ENCODE measurements around the gene SPO11.

SPO11 gene

GRCh38 chr20:57386762-57387161 lies 57.2 kb downstream of the SPO11 start:
- no peak overlapping the region for H3K27ac ChIP-seq (ENCODE audit: low read length, poor library complexity, severe bottlenecking)
- no peak overlapping the region for H2AFZ ChIP-seq (ENCODE audit: low read depth, low read length)
- no peak overlapping the region for H2BK15ac ChIP-seq (ENCODE audit: low read depth, poor library complexity, severe bottlenecking)
- no peak overlapping the region for H2BK5ac ChIP-seq (ENCODE audit: low read depth, low read length, poor library complexity, severe bottlenecking)
- DNase-seq = no peak
- H3K27me3 ChIP-seq (ENCODE audit: control insufficient read depth in 1 of 2, insufficient read depth in 1 of 2, low read length in 2 of 2) = no peaks in the 10 kb centered on the region
- no peak overlapping the region for H3K9ac ChIP-seq (ENCODE audit: low read length)
- no peak overlapping the region for H2BK12ac ChIP-seq (ENCODE audit: low read length in 2 of 2)
- H3K4me3 ChIP-seq (ENCODE audit: insufficient read depth in 1 of 2, low read depth in 1 of 2, low read length in 2 of 2) = no peak overlapping the region
- H3K4ac ChIP-seq (ENCODE audit: low read depth in 1 of 2, low read length in 2 of 2) = no peak overlapping the region
- no peak overlapping the region for H4K8ac ChIP-seq (ENCODE audit: low read length)
- no peak overlapping the region for H2AK5ac ChIP-seq (ENCODE audit: low read length, severe bottlenecking)
- H3K14ac ChIP-seq (ENCODE audit: low read length in 2 of 2) = no peak overlapping the region
- H3K4me1 ChIP-seq (ENCODE audit: control insufficient read depth, insufficient read depth, low read depth, low read length) = peaks cover 12% of the 10 kb centered on the region
- no peak overlapping the region for H3K23ac ChIP-seq (ENCODE audit: low read length in 2 of 2)
- H3K18ac ChIP-seq (ENCODE audit: low read depth in 1 of 2, low read length in 2 of 2) = no peak overlapping the region
- H3K4me2 ChIP-seq (ENCODE audit: low read length, poor library complexity, severe bottlenecking) = no peak overlapping the region
- over 99% methylated on average over 4 of the region's 4 CpGs for WGBS
- peaks cover 4 to 14% of the 10 kb centered on the region in 2 experiments for H3K36me3 ChIP-seq (ENCODE audit: control insufficient read depth in 1 of 2, insufficient read depth in 2 of 2, low read depth in 1 of 2, low read length in 2 of 2)
- peaks cover 5% of the 10 kb centered on the region for H3K79me1 ChIP-seq (replicated peaks; ENCODE audit: low read length, poor library complexity, severe bottlenecking)
- no peak overlapping the region for H2BK120ac ChIP-seq (ENCODE audit: low read depth, low read length)
- H3K9me3 ChIP-seq (ENCODE audit: control insufficient read depth, low read length) = no peaks in the 10 kb centered on the region
- no peak overlapping the region for H4K91ac ChIP-seq (ENCODE audit: low read length)

GRCh38 chr20:57387463-57387862 lies 57.9 kb downstream of the SPO11 start:
- H3K27ac ChIP-seq (ENCODE audit: low read length, poor library complexity, severe bottlenecking) = no peak overlapping the region
- no peak overlapping the region for H2AFZ ChIP-seq (ENCODE audit: low read depth, low read length)
- H3K9me3 ChIP-seq (ENCODE audit: control insufficient read depth, low read length) = no peaks in the 10 kb centered on the region
- H3K18ac ChIP-seq (ENCODE audit: low read depth in 1 of 2, low read length in 2 of 2) = no peak overlapping the region
- no peak overlapping the region for H2BK5ac ChIP-seq (ENCODE audit: low read depth, low read length, poor library complexity, severe bottlenecking)
- H2BK120ac ChIP-seq (ENCODE audit: low read depth, low read length) = no peak overlapping the region
- H3K14ac ChIP-seq (ENCODE audit: low read length in 2 of 2) = no peak overlapping the region
- no peak overlapping the region for H3K9ac ChIP-seq (ENCODE audit: low read length)
- peaks cover 15% of the 10 kb centered on the region for H3K4me1 ChIP-seq (ENCODE audit: control insufficient read depth, insufficient read depth, low read depth, low read length)
- peaks cover 4 to 14% of the 10 kb centered on the region in 2 experiments for H3K36me3 ChIP-seq (ENCODE audit: control insufficient read depth in 1 of 2, insufficient read depth in 2 of 2, low read depth in 1 of 2, low read length in 2 of 2)
- no peak overlapping the region for H3K4ac ChIP-seq (ENCODE audit: low read depth in 1 of 2, low read length in 2 of 2)
- WGBS = 96% methylated on average over 8 of the region's 8 CpGs
- H3K27me3 ChIP-seq (ENCODE audit: control insufficient read depth in 1 of 2, insufficient read depth in 1 of 2, low read length in 2 of 2) = no peaks in the 10 kb centered on the region
- H3K23ac ChIP-seq (ENCODE audit: low read length in 2 of 2) = no peak overlapping the region
- no peak overlapping the region for H3K4me2 ChIP-seq (ENCODE audit: low read length, poor library complexity, severe bottlenecking)
- no peak overlapping the region for H2AK5ac ChIP-seq (ENCODE audit: low read length, severe bottlenecking)
- DNase-seq = no peak
- no peak overlapping the region for H4K91ac ChIP-seq (ENCODE audit: low read length)
- peaks cover 3% of the 10 kb centered on the region for H3K79me1 ChIP-seq (replicated peaks; ENCODE audit: low read length, poor library complexity, severe bottlenecking)
- H4K8ac ChIP-seq (ENCODE audit: low read length) = no peak overlapping the region
- no peak overlapping the region for H2BK12ac ChIP-seq (ENCODE audit: low read length in 2 of 2)
- no peak overlapping the region for H3K4me3 ChIP-seq (ENCODE audit: insufficient read depth in 1 of 2, low read depth in 1 of 2, low read length in 2 of 2)
- no peak overlapping the region for H2BK15ac ChIP-seq (ENCODE audit: low read depth, poor library complexity, severe bottlenecking)

- WGBS = 86% methylated on average over 7 of the region's 7 CpGs
- Histone ChIP-seq H2BK5ac (ENCODE audit: low read depth, low read length, poor library complexity, severe bottlenecking) (no peak overlapping the region), H3K36me3 (ENCODE audit: control insufficient read depth in 1 of 2, insufficient read depth in 2 of 2, low read depth in 1 of 2, low read length in 2 of 2) (peaks cover 4 to 17% of the 10 kb centered on the region in 2 experiments)
These were observed 58.4 kb downstream of the SPO11 start for GRCh38 chr20:57387945-57388371.

GRCh38 chr20:57388953-57389694 lies 59.5 kb downstream of the SPO11 start:
- peak overlapping the region; percentile 23 for H2BK15ac ChIP-seq (ENCODE audit: low read depth, poor library complexity, severe bottlenecking)
- WGBS = 7% methylated on average over 57 of the region's 57 CpGs

More at GRCh38 chr20:57387945-57388371, 58.4 kb downstream of the SPO11 start:
- Histone ChIP-seq H2AFZ (ENCODE audit: low read depth, low read length) (no peak overlapping the region), H3K18ac (ENCODE audit: low read depth in 1 of 2, low read length in 2 of 2) (no peak overlapping the region), H3K9me3 (ENCODE audit: control insufficient read depth, low read length) (no peaks in the 10 kb centered on the region), H2BK12ac (ENCODE audit: low read length in 2 of 2) (no peak overlapping the region), H3K4me2 (ENCODE audit: low read length, poor library complexity, severe bottlenecking) (no peak overlapping the region), H2BK15ac (ENCODE audit: low read depth, poor library complexity, severe bottlenecking) (no peak overlapping the region), H3K79me1 (replicated peaks; ENCODE audit: low read length, poor library complexity, severe bottlenecking) (peaks cover 3% of the 10 kb centered on the region), H4K91ac (ENCODE audit: low read length) (no peak overlapping the region), H2AK5ac (ENCODE audit: low read length, severe bottlenecking) (no peak overlapping the region), H3K27me3 (ENCODE audit: control insufficient read depth in 1 of 2, insufficient read depth in 1 of 2, low read length in 2 of 2) (no peaks in the 10 kb centered on the region), H3K4me1 (ENCODE audit: control insufficient read depth, insufficient read depth, low read depth, low read length) (peaks cover 20% of the 10 kb centered on the region), H3K9ac (ENCODE audit: low read length) (no peak overlapping the region), H3K14ac (ENCODE audit: low read length in 2 of 2) (no peak overlapping the region), H2BK120ac (ENCODE audit: low read depth, low read length) (no peak overlapping the region), H3K4ac (ENCODE audit: low read depth in 1 of 2, low read length in 2 of 2) (no peak overlapping the region), H4K8ac (ENCODE audit: low read length) (no peak overlapping the region), H3K27ac (ENCODE audit: low read length, poor library complexity, severe bottlenecking) (no peak overlapping the region), H3K4me3 (ENCODE audit: insufficient read depth in 1 of 2, low read depth in 1 of 2, low read length in 2 of 2) (no peak overlapping the region), H3K23ac (ENCODE audit: low read length in 2 of 2) (no peak overlapping the region)
- DNase-seq = no peak

More at GRCh38 chr20:57388953-57389694, 59.5 kb downstream of the SPO11 start:
- peaks cover 11 to 29% of the 10 kb centered on the region in 2 experiments for H3K36me3 ChIP-seq (ENCODE audit: control insufficient read depth in 1 of 2, insufficient read depth in 2 of 2, low read depth in 1 of 2, low read length in 2 of 2)
- H4K8ac ChIP-seq (ENCODE audit: low read length) = peak overlapping the region; percentile 94
- H3K14ac ChIP-seq (ENCODE audit: low read length in 2 of 2) = no peak overlapping the region
- DNase-seq = peak; percentile 58
- no peak overlapping the region for H2BK5ac ChIP-seq (ENCODE audit: low read depth, low read length, poor library complexity, severe bottlenecking)
- peak overlapping the region in 1 of 2 experiments; percentile 19 for H3K4ac ChIP-seq (ENCODE audit: low read depth in 1 of 2, low read length in 2 of 2)
- H2BK12ac ChIP-seq (ENCODE audit: low read length in 2 of 2) = no peak overlapping the region
- peak overlapping the region; percentile 77 for H3K9ac ChIP-seq (ENCODE audit: low read length)
- H3K18ac ChIP-seq (ENCODE audit: low read depth in 1 of 2, low read length in 2 of 2) = peak overlapping the region; percentile 33 to 76
- H4K91ac ChIP-seq (ENCODE audit: low read length) = peak overlapping the region; percentile 90
- no peak overlapping the region for H2AK5ac ChIP-seq (ENCODE audit: low read length, severe bottlenecking)
- H2AFZ ChIP-seq (ENCODE audit: low read depth, low read length) = peak overlapping the region; percentile 74
- H3K4me2 ChIP-seq (ENCODE audit: low read length, poor library complexity, severe bottlenecking) = peak overlapping the region; percentile 71
- H3K23ac ChIP-seq (ENCODE audit: low read length in 2 of 2) = no peak overlapping the region
- no peaks in the 10 kb centered on the region for H3K27me3 ChIP-seq (ENCODE audit: control insufficient read depth in 1 of 2, insufficient read depth in 1 of 2, low read length in 2 of 2)
- peak overlapping the region; percentile 25 for H2BK120ac ChIP-seq (ENCODE audit: low read depth, low read length)
- peaks cover 5% of the 10 kb centered on the region for H3K79me1 ChIP-seq (replicated peaks; ENCODE audit: low read length, poor library complexity, severe bottlenecking)
- no peak overlapping the region for H3K27ac ChIP-seq (ENCODE audit: low read length, poor library complexity, severe bottlenecking)
- H3K4me1 ChIP-seq (ENCODE audit: control insufficient read depth, insufficient read depth, low read depth, low read length) = peaks cover 31% of the 10 kb centered on the region
- peak overlapping the region; percentile 11 to 51 for H3K4me3 ChIP-seq (ENCODE audit: insufficient read depth in 1 of 2, low read depth in 1 of 2, low read length in 2 of 2)
- H3K9me3 ChIP-seq (ENCODE audit: control insufficient read depth, low read length) = no peaks in the 10 kb centered on the region
